HL-60/S4 treated with retinoic acid at 250 ng/mL for 4 days and 3 days (cell line): ENCODE data around the gene CHD3.

Experiments
- in situ Hi-C: fragments of 300-500 bp; cut with MboI; formaldehyde crosslinking; loops from 2 replicates; pipeline ENCODE4 v1.7.0; 2022; ENCODE audit warnings: low sequenced_read_pairs

Gene CHD3

DNA sequence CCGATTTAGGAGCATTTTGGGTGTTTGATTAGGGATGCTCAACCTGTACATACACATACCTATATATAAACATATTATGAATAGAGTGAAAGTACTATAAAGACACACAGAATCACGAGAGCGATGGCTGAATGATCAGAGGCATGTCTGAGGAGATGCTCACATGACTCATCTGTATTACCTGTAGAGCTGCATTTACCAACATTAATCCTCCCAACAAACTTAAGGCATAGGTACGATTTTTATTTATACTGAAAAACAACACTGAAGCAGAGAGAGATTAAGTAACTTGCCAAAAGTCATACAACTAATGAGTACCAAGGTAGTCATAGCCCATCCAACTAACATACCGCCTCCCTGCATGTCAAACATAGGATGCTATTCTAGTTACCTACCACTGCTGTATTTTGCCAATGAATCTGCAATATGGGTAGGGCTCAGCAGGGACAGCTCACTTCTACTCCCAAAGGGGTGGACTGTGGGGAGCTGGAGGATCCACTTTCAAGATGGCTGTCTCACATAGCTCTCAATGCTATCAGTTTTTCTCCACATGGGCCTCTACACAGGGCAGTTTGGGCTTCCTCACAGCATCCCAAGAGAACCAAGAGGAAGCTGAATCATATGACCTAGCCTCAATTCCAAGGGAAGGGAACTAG, 23.5 kb upstream of the CHD3 start:
- in situ Hi-C loops: no loop called here

DNA sequence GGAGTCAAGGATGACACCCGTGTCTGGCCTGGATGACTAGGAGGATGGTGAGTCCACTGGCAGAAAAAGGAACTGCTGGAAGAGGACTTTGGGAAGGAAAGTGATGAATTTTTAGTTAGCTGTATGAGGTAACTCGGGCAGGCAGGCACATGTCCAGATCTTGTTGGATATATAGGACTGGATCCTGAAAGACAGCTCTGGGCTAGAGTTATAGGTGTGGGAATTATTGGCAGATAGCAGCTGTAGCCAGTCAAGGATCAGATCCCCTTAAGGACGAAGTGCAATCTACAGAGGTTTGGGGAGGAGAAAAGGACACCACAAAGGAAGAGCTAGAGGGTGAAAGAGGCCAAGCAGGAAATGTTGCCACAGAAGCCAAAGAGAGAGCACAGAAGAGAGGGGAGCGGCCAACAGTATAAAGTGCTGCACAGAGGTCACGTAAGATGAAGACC, 20.7 kb upstream of the CHD3 start:
- in situ Hi-C loops: no loop called here

DNA sequence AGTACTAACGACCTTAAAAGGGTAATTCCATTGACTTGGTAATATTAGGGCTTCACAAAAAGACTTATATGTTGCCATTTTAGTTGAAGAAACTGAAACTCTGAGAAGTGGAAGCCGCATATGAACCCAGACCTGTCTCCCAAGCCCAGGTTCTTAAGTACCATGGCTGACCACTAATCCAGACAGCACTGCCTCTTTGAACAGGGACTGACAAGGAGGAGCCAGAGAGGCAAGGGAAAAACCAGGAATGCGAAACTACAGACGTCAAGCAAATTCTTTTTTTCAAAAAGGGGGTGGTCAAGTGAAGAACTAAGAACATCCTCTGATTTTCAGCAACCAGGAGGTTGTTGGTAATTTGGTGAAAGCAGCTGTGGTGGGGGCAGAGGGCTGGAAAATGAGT, 15.5 kb upstream of the CHD3 start:
- in situ Hi-C loops: no loop called here

DNA sequence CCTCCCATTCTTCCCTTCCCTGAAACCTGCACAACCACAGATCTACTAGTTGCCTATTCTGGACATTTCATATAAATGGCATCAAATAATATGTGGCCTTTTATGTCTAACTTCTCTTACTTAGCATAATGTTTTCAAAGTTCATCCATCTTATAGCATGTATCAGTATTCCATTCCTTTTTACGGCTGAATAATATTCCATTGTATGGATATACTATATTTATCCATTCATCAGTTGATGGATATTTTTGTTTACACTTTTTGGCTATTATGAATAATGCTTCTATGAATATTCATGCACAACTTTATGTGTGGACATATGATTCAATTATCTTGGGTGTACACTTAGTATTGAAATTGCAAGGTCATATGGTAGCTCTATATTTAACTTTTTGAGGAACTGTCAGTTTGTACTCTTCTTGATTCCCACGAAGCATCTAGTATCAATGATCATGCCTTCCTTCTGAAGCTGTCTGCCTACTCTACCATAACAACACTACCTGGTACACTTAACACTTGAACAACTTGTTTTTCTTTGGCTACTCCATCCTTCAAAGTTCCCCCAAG, 12.7 kb upstream of the CHD3 start:
- in situ Hi-C loops: no loop called here

DNA sequence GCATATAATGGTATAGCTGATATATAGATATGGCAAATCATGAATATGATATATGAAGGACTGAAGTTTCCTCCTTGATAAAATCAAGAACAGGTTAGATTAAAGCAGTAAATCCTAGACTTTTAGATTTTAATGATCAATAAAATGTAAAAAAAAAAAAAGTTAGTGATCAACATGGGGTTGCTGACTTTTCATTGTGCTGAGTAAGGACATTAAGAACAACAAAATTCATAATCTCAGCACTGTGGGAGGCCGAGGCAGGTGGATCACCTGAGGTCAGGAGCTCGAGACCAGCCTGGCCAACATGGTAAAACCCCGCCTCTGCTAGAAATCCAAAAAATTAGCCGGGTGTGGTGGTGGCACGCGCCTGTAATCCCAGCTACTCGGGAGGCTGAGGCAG, 10.4 kb upstream of the CHD3 start:
- in situ Hi-C loops: no loop called here

DNA sequence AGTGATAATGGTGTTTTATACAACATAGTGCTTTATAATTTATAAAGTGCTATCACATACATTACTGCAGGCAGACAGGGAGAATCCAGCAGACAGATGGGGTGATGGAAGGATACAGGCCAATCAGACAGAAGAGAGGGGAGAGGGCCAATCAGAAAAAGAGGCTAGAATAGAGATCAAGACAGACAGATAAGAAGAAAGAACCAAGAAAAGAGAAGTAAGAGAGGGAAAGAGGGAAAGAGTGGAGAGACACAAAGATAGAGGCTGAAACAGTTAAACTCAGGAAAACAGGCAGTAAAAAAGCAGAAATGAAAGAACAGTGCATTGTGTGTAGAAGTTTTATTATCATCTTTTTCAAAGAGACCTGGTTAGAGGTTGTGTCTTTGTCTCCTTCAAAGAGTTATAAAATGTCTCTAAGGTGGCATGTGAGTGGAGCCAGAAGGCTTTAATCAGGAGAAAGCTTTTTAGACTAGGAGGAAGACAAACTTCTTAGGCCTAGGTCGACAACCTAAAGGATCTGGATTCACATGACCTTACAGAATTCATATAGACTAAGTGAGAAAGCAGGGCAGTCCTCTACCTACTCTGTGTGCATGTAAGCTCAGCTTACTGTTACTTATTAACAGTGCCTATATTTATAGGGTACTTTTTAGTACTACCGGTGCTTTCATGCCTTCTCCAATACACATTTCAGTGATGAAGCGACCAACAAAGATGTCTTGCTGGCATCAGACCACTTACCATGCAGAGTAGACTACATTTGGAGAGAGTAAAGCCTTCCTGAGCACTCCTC, 8.3 kb upstream of the CHD3 start:
- in situ Hi-C loops: no loop called here

DNA sequence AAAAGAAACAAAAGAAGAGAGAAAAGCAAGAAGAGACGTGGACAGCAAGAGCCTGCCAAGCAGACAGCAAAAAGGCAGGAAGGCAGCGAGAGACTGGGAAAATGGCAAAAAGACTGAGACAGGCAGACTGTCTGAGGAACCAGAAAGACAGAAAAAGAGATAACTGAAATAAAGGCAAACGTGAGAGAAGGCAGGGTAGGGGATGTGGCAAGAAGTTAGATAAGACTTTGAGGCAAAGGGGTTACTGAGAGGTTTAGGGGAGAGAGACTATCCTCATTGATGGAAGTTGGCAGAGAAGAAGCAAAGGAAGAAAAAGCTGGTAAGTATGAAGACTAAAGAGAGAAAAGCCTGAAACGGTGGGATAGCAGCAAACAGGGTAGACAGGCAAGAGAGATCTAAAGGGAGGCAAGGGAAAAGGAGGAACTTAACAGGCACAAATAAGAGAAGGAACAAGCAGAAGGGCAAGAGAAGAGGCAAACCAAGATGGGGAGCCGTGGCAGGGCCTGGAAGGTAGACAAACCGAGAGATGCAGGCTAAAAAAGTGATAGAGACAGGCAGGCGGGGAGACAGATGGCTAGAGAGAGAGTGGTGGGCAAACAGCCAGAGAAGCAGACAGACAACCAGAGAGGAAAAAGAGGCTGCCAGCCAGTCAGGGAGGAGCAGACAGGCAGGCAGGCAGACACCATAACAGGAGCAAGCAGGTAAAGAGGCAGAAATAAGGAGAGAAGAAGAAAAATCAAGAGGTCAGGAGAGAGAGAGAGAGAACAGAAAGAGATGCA, 7.1 kb upstream of the CHD3 start:
- in situ Hi-C loops: no loop called here

DNA sequence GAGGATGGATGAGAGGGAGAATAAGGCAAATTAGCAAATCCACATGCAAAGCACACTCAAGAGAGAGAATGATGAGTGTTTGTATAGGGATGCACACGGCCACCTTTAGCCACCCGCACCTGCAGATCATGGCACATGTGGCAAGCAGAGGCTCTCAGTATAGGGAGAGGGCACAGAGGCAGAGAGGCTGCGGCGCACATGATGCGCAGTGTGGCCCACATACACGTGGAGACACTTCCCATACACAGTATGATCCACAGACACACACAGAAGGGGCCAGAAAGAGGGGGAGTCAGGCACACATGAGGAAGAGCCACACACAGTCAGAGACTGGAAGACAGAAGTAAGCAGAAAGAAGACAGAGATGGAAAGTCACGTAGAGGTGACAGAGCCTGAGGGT, 6.5 kb upstream of the CHD3 start:
- in situ Hi-C loops: no loop called here

DNA sequence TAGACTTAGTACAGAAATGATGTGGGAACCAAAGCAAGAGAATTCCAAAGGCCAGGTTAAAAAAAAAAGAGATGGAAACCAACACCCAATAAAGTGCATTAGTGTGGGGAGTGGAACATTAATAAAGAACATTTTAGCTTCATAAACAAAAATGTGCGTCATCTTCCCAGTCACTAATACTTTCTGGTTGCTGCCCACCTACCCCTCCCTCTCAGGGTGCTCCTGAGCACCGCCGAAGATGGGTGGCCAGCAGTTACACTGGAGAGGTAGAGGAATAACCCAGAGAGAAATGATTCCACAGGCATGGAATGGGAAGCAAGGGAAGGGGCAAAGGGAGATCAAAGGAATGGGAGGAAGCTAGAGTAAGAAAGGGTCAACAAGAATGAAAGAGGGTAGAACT, 6.0 kb upstream of the CHD3 start:
- in situ Hi-C loops: no loop called here

DNA sequence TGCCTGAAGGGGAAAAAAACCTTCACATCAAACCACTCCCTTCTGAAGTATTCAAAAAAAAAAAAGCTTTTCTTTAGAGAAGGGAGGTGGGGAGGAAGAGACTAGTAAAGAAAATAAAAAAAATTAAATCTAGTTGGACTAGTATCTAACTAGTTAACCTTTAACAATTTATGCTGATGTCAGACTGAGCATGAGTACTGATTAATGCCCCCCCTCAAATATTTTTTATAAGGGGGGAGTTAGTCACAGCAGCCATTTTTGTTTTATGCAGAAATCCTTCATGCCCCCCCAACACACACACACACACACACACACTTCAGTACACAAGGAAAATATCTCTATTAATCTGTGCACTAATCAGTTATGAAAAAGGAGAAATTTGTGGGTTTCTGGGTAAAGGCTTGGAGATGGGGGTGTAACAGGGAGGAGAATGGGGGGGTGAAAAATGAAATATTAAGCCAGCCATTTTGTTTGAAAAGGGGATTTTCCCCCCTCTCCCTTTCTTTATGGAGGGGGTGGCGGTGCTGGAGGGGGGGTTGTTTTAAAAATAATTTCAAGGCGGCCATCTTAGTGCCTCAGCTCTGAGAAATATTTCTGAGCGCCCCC, 4.7 kb upstream of the CHD3 start:
- in situ Hi-C loops: no loop called here

DNA sequence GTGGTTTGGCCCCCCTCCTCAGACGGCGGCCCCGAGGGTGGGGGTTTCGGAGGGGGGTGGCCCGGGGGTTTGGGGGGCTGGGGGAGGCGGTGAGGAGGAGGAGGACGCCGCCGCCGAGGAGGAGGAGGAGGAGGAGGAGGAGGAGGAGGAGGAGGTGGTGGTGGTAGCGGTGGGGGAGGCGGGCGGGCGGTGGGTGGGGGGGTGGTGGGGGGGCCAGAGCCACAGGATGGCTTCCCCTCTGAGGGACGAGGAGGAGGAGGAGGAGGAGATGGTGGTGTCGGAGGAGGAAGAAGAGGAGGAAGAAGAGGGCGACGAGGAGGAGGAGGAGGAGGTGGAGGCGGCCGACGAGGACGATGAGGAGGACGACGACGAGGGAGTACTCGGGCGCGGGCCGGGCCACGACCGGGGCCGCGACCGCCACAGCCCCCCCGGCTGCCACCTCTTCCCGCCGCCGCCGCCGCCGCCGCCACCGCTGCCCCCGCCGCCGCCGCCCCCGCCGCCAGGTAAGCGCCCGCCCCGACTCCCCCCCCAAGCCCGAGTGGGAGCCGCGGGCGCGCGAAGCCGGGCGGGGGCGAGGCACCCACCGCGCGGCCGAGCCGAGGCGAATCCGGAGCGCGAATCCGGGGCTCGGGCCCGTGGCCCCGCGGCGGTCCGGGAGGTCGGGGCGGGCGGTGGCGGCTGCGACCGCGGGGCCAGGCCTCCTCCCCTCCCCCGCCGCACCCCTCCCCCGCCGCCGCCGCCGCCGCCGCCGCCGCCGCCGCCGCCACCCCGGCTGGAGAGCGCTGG, 3.8 kb upstream of the CHD3 start:
- in situ Hi-C loops: no loop called here

DNA sequence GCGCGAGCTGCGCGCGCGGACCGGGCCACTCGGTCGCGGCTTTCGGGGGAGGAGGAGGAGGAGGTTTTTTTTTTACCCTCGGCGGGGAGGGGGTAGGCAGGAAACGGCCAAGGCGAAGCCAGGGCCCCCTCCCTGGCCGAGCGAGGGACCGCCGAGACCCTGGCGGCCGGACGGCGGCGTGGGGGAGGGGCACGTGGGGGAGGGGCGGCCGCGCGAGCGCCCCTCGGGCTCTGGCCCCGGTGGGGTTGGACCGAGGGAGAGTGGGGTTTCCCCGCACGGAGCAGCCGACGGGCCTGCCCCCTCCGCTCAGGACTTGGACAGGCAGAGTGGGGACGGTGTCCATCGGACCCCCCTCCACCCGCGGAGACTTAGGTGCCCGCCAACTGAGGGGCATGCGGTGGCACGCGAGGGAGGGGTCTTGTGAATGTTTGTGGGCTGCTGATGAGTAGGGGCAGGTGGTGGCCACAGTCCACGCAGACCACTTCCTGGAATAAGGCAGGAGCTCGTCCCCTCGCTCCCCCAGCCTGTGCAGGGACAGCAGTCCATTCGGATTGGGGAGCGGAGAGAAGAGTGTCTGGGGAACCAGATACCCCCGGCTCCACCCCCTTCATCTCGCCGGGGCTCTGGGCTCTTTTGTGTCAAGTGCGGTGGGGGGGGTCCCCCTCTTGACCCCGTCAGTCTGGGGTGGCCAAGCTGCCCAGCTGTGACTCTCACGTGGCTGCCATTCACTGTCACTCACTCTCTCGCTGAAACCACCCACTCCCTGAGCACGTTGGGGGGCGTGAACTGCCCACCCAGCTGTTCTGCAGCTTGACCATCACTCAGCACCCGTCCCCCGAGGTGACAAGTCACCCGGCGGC, 3.0 kb upstream of the CHD3 start:
- in situ Hi-C loops: no loop called here

DNA sequence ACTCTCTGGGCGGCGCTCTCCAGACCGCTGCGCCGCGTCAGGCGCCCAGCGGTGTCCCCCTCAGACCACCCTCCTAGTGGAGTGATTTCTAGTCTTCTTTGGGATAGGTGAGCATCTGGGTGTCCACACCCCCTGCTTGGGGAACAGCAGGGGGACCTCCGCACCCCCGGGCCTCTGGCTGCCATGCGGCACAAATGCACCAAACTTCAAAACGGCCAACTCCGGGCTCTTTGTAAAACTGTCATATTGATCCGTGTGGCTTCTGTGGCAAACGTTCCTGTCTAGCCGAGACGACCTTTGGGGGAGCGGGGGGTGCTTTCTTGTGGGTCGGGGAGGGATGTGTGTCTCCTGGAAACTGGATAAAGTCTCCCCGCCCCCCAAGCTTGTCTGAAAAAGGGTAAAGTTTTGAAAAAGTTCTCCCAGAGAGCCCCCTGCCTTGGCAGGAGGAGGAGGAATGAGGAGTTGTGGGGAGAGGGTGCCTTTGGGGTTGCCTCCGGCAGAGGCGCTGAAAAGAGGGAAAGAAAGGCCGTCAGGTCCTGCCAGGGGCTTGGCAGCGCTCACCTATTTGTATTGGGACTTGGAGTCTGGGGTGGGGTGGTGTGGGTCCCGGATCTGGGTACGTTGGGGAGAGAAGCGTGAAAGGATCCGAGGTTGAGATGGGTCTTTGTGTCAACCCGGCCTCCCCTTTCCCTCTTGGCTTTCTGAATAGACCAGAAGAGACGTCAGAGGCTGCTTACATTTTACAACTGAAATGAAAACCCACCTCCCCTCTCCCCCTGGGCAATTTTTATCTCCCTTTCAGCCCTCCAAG, 2.2 kb upstream of the CHD3 start:
- in situ Hi-C loops: no loop called here

DNA sequence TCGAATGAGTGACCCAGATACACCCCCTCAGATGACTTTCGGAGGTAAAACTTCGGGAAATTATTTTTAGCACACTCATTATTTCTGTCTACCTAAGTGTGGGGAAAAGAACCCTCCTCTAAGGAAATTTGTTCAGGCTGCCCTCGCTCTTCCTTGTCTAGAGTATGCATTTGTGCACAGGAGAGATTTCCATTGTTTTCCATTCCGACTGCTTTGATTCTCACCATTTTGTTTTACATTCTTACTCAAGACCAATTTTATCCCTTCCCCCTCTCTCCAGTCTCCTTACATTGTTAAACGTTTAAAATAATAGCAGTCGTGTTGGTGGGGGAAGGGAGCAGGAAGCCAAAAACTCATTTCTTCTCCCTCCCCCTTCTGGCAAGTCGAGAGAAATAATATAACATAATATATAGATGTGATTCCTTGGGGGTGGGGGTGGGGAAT, 1.5 kb upstream of the CHD3 start:
- in situ Hi-C loops: no loop called here

DNA sequence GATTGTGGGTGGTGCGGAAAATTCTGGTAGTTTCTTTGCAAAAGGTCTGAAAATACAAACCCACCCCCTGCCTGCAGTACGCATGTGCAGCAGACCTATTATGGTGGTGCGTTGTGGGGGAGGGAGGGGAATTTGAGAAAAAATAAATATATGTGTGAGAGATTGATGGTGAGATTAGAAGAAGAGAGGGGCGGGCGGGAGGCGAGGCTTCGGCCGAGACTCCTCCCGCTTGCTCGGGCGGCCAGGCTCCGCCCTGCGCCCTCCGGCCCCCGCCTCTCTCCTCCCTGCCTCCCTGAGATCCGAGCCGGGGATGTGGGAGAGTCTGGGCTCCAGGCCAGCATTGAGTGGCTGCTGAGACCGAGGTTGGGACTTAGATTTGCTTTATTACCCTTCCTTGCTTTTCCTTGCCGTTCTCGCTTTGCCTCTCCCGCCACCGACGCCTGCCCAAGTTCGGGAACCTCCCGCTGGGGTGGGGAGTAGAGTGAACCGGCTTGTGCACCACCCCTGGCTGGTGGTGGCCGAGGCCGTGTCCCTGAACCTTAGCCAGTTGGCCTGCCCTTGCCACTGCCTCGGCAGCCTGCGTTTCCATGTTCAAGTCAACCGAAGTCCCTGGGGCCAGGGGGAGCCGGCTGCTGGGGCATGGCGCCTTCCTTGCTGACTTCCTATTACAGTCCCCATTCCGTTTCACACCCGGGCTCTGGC, 956 bp upstream of the CHD3 start:
- in situ Hi-C loops: no loop called here

DNA sequence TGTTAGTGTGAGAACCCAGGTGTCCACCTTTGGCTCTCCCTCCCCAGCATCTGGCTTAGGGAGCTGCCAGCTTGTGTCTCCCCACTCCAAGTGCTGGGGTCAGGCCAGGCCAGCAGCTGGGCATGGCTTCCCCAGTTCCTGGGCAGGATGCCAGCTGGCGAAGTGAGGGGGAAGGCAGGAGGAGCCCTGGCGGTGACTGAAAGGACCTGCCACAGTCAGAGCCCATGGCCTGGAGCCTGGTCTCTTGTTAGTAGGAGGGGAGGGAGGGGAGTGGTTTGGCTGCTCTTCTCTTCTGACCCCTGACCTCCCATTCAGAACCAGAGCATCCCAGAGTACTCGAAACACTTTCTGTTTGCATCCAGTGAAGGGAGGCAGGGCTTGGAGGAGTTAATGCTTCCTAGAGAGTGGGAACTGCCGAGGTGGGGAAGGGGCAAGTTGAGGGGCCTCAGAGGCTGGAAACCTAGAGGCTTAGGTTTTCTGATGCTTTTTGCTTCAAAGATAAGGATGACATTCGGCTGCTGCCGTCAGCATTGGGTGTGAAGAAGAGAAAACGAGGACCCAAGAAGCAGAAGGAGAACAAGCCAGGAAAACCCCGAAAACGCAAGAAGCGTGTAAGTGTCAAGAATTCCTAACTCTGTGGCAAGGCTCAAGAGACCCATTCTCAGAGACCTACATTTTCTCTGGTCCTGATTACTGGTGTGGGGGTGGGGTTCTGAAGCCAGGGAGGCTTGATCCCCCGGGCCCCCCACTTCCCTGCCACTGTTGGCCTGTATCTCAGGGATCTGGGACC, 772 bp downstream of the CHD3 start:
- in situ Hi-C loops: no loop called here
